Skin of body (tissue), 2 donors: ENCODE data around the gene GAS1. TPM values are rescaled to one million over a fixed set of nuclear protein-coding genes. Genes with fewer than 3 reads are reported as not detected.

Experiments
- DNase-seq: peaks from one replicate; lab custom pipeline; 2025; lab: John Stamatoyannopoulos, UW
- total RNA-seq: library from RNA; depleted of rRNA; stranded (reverse); fragments of >200 nt; gene quantifications from one replicate; pipeline ENCODE4 v1.2.3, GENCODE V29; 2014

The GAS1 gene
- total RNA-seq, 1 donor from 2014 or later = 97.8 TPM

GRCh38 chr9:86965636-86966395, 18.5 kb upstream of the GAS1 start:
- DNase-seq = peak; percentile 86

GRCh38 chr9:86962692-86963091, 15.4 kb upstream of the GAS1 start:
- DNase-seq = no peak

DNA sequence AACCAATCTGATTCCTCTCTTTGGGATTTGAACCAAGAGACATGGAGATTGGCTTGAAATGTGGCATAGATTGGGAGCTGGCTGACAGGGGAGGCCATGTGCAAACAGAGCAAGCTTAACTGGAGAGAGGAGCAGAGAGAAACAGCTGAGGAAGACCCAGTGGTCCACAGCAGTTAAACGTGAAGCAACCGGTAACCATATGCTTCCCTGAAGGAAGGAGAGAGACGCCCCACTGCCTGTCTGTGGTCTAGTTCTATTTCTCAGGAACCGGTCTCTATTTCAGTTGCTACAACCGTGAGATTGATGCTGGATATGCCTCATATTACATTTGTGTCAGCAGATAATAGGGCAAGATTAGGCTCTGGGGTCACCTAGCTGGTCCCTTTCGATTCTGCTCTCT, 13.6 kb upstream of the GAS1 start:
- DNase-seq = no peak

- DNase-seq = no peak
Observed at GRCh38 chr9:86958203-86958602, 10.9 kb upstream of the GAS1 start.

DNA sequence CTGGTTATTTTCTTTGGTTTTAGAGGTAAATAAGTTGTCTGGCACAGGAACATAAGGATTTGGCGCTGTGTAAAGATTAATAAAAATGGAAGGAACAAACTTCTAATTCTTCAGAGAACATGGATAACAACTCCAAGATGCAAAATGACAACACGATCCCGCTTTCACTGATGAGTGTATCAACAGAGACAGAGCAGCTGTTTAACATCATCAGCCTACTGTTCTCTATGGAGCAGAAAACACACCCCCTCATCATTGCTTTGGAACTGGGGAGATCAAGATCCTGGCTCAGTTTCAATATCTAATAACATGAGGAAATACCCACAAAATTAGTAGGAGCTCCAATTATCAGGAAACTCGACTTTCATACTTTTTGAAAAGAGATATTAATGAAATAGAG, 8.3 kb upstream of the GAS1 start:
- no peak for DNase-seq

GRCh38 chr9:86955042-86955441, 7.7 kb upstream of the GAS1 start:
- DNase-seq = no peak

GRCh38 chr9:86953181-86953580, 5.9 kb upstream of the GAS1 start:
- DNase-seq = no peak

DNA sequence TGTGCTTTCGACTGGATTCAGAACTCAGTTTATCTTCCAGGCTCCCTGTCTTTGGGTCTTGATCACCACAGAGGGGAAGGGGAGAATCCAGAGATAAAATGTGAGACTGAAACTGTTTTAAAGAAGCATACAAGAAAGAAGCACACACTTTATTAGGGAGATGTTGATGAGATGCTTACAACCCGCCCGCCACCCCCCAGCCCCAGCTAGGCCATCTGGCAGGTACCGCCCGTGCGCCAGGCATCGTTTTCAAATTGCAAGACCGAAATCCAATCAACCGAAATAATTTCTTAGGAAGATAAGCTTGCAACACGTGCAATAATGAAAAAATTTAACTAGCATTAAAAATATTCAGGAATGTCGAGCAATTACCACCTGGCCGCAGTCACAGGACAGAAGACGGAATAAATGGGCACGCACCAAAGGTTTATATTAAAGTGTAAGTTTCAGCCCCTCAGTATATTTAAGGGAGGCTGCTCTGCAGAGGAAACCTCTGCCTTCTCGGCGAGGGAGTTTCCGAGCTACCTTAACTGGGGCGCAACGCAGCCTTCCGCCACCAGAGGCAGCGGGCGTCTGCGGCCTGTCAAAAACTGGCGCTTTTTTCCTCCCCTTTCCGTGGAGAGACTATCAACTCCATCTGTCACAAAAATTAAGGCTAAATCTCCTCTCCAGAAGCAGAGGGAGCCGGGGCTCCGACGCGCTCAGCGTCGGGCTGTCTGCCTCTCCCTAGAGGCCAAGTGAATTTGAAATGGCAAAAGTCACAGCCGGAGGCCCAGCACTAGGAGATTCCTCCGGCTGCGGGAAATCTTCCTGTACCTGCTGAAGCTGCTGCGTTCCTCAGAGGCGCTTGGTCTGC, 996 bp upstream of the GAS1 start:
- DNase-seq = peak; percentile 92

DNA sequence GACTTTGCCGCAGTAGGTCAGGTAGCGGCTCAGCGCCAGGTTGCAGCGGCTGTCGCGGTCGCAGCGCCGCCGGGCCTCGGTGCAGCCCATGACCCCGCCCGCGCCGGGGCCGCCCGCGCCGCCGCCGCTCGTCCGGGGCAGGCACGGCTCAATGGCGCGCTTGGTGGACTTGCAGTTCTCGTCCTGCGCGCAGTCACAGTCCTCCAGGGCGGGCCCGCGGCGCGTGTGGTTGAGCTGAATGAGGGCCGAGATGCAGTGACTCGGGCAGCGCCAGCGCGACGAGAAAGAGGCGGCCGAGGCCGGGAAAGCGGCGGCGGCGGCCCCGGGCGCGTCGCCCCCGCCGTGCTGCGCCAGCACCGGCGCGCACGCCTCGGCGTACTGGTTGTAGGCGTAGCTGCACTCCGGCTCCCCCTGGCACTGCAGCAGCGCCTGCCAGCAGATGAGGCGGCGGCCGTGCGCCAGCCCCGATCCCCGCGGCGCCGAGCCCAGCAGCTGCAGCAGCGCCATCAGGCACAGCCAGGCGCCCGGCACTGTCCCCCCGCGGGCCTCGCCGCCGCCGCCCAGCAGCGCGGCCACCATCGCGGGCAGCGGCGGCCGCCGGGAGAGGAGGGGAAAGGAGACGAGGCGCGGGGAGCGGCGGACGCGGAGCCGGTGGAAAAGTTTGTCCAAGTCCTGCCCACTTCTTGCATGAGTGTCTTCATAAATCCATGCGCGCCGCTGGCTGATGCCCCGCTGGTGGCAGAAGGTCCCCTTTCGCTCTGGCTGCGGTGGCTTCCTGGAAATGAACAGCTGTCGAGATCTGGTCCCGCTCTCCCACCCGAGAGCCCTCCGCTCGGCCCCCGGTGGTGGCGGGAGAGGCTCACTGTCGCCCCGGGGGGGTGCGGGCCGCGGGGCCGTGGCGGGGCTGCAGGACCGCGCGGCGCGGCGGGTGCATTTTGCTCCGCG, 833 bp downstream of the GAS1 start:
- DNase-seq = no peak

- no peak for DNase-seq
Observed at GRCh38 chr9:86945728-86946200, 1.5 kb downstream of the GAS1 start.

GRCh38 chr9:86944796-86945727, 2.2 kb downstream of the GAS1 start:
- no peak for DNase-seq

DNA sequence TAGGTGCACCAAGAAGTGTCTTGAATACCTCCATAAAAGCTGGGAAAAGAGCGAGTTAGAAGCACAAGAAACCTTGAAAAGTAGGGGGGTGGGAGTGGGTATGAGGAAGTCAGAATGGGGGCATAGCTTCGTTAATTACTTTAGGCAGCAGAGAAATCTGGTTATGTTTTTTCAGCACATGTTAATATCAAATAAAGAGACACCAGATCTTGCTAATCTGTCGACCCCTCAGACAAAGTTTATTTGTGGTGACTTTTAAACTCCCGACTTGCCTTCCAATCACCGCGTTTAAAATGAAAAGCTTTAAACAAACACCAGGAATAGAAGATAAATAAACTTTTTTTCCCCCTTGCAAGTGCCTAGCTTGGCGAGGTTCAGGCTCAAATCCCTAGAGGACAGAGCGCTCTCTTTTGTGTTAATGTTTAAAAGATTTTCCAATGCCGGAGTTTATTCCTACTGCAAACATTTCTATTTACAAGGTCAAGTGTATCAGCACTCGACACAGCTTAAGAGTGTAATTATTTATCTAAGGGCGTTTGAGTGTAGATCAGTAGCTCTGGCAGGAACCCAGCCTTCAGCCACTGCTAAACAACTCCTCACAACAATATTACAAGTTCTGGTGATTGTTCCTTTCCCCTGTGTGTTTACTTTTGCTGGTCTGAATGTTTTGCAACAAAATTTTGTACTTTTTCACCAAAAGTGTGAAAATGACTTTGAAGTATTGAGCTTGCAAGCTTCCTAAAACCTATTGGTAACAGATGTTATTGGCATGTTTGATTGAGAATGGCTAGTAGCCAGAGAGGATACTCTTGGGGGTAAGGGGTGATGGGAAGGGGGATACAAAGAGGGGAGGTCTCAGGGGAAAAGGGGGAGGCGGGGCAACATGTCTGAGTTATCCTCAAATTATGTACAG, 3.8 kb downstream of the GAS1 start:
- DNase-seq = peak; percentile 89

DNA sequence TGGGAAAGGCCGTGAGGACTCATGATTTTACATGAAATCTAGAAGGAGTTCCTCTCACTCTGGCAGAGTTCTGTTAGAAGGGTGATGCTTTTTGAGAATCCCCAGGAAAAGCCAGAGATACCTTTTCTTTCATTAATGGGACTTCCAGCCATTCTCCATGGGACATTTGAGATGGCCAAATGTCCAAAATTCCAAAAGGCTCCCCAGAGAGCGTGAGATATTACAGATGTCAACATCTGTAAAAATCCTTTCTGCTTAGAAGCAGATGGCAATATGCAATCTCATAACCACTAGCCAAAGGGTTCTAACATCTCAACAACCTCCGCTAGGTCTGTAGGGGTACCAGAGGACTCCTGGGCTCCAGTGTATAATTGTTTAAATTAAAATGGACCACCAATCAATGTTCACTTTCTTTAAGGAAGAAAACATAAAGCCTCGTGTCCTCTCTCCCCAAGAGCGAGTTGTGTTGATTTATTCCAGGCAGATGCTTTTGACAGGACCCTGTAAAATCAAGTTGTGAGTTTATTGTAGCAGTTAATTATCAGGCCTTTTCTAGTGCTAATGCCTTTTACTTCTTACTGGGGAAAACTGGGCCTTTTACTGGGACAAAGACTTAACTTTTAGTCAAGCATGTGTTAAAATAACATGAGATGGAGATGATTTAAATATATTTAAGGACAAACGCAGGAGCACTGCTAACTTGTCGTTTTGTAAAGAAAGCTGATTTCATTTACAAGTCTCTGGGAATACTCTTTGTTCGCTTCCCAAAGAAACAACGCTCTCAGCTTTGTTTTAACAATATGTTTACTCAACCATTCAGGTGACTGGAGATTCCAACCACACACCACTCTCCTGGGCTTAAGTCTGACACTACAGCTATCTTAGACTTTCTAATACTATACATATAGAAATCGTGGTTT, 4.8 kb downstream of the GAS1 start:
- DNase-seq = peak; percentile 77

GRCh38 chr9:86941197-86941596, 6.1 kb downstream of the GAS1 start:
- no peak for DNase-seq

GRCh38 chr9:86940774-86941173, 6.5 kb downstream of the GAS1 start:
- DNase-seq = no peak

DNA sequence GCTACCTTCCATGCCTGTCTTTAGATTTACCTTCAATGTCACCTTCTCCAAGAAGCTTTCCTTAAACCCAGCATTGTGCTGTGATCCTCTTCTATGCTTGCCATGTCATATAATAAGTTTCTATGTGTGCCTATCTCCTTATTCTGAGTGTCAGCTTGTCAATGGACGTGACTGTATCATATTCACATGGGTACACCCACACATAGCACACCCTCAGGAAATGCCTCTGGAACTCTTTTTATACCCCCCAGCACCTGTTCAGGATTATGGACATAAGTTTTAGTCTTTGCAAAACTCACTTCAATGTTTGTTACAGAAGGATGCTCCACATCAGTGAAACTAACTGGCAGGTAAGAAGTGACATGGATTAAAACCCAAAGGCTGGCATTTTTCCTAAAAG, 7.4 kb downstream of the GAS1 start:
- no peak for DNase-seq

DNA sequence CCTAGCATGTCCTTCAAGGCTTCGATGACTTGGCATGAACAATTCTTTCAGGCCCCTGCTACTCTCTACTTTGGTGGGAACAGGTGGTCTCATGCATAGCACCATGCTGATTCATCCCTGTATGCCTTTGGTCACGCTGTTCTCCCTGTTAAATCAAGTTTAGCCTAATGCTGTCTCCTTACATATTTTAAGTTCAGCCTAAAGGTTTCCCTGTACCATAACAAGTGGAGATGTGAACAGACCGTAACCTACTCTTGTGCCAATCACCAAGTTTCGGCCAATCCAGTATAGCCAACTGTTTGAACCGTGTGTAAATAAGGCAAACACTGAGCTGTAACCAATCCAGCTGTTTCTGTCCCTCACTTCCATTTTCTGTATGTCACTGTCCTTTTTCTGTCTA, 8.0 kb downstream of the GAS1 start:
- DNase-seq = no peak

- DNase-seq = no peak
Observed at GRCh38 chr9:86938780-86939179, 8.5 kb downstream of the GAS1 start.
